Spleen (tissue), 11 donors: ENCODE data around the gene PDE4D. TPM values are rescaled to one million over a fixed set of nuclear protein-coding genes. Genes with fewer than 3 reads are reported as not detected.
"Not testable (repeated sequence)": the region's sequence is repeated elsewhere in the genome, so short reads cannot be mapped to it uniquely, and the experiment has no call there.

ENCODE experiments used
- DNase-seq: peaks from one replicate; pipeline ENCODE4 v3.0.0-alpha.2; 2020
- H3K27ac ChIP-seq, 8 donors: fragments of 200-600 bp; sonication (generic) in 7 of 8; 1 replicate in 4 of 8; 2 replicates in 4 of 8; pipeline versions ENCODE4 v1.5.0 to v1.8.0; 2016 to 2021; ENCODE audit warnings: inconsistent platforms in 4 of 8, mild to moderate bottlenecking in 4 of 8, moderate library complexity in 1 of 8
- H3K27me3 ChIP-seq, 7 donors: fragments of 200-600 bp; sonication (generic) in 6 of 7; replicated peaks in 1 of 7; 1 replicate in 4 of 7; 2 replicates in 3 of 7; pipeline versions ENCODE4 v1.5.0 to v1.8.0; 2016 to 2021; ENCODE audit warnings: inconsistent platforms in 3 of 7, mild to moderate bottlenecking in 1 of 7
- H3K36me3 ChIP-seq, 6 donors: fragments of 200-600 bp; sonication (generic) in 5 of 6; 1 replicate in 4 of 6; 2 replicates in 2 of 6; pipeline versions ENCODE4 v1.5.0 to v1.8.0; 2016 to 2021; ENCODE audit warnings: inconsistent platforms in 2 of 6
- H3K4me1 ChIP-seq, 6 donors: fragments of 200-600 bp; sonication (generic) in 5 of 6; 1 replicate in 3 of 6; 2 replicates in 3 of 6; pipeline versions ENCODE4 v1.5.0 to v1.8.0; 2016 to 2021; ENCODE audit warnings: inconsistent platforms in 3 of 6
- H3K4me3 ChIP-seq, 8 donors: fragments of 200-600 bp; sonication (generic) in 7 of 8; 1 replicate in 4 of 8; 2 replicates in 4 of 8; pipeline versions ENCODE4 v1.5.0 to v1.8.0; 2016 to 2021; ENCODE audit warnings: inconsistent platforms in 4 of 8, mild to moderate bottlenecking in 4 of 8, moderate library complexity in 2 of 8
- H3K9me3 ChIP-seq, 8 donors: fragments of 200-600 bp; sonication (generic) in 7 of 8; 1 replicate in 4 of 8; 2 replicates in 4 of 8; pipeline versions ENCODE4 v1.5.0 to v1.8.0; 2016 to 2021; ENCODE audit warnings: inconsistent platforms in 4 of 8
- POLR2A ChIP-seq, 3 donors: fragments of 450-650 bp; IDR thresholded peaks; one replicate each; pipeline ENCODE4 v1.5.1; 2017; ENCODE audit warnings: antibody characterized with exemption in 3 of 3, mild to moderate bottlenecking in 1 of 3
- POLR2AphosphoS5 ChIP-seq, 3 donors: sonication (generic); formaldehyde crosslinking; IDR thresholded peaks; one replicate each; pipeline ENCODE4 v1.5.1; 2017; ENCODE audit warnings: antibody characterized with exemption in 3 of 3
- WGBS, 5 donors: extraction: QIAGEN DNeasy Blood & Tissue Kit in 3 of 5; methylation state at CpG; one replicate each; pipeline versions ENCODE4 v1.1.5 to v1.1.7; 2013 to 2018; 5-methylcytosine and 5-hydroxymethylcytosine counted together
- intact Hi-C: fragments of 100-400 bp; cut with DNase I; formaldehyde crosslinking; loops from one replicate; pipeline ENCODE4 v1.15.0; 2023; ENCODE audit warnings: low total_unique reads
- polyA plus RNA-seq, 3 donors: library from polyadenylated mRNA; stranded (reverse); fragments of 200-250 nt; gene quantifications; one replicate each; pipeline ENCODE4 v1.2.1, GENCODE V29; 2013
- total RNA-seq, 7 donors: library from RNA; depleted of rRNA in 3 of 7; stranded (reverse); fragments of >200 nt in 3 of 7; fragmentation: NEBNext Ultra II Directional in 4 of 7; extraction: Animal tissue kit (Norgen Biotek cat#: 25700) in 4 of 7; gene quantifications; one replicate each; pipeline versions ENCODE4 v1.1.0 to v1.2.1, GENCODE V29; 2016 to 2021
- TF ChIP-seq, protein P1 (sequence below), 11 experiments: fragments of 200-600 bp in 7 of 11; fragments of 450-650 bp in 4 of 11; sonication (generic) in 4 of 11; IDR thresholded peaks in 8 of 11; conservative IDR thresholded peaks in 3 of 11; 1 replicate in 7 of 11; 2 replicates in 4 of 11; pipeline versions ENCODE4 v1.4.0 to v1.8.0; 2016 to 2021; ENCODE audit warnings: antibody characterized with exemption in 11 of 11, inconsistent platforms in 4 of 11, mild to moderate bottlenecking in 1 of 11
- donor health status: healthy with polysubstance abuse.
- donor health status: DM: no; HTN: no; CAD: no; lungs with moderate emphysema.
- donor health status: DM: no; HTN: no; CAD: no.
- donor health status: Bipolar disorder and iron deficiency.
- donor health status: healthy.
- donor health status: DM: no; HTN: no; CAD: no.
- donor health status: DM: yes; HTN: yes; CAD: no.

Gene PDE4D
- total and polyA plus RNA-seq, 10 donors: 0.88 to 51.8 (median 18.2) TPM

DNA sequence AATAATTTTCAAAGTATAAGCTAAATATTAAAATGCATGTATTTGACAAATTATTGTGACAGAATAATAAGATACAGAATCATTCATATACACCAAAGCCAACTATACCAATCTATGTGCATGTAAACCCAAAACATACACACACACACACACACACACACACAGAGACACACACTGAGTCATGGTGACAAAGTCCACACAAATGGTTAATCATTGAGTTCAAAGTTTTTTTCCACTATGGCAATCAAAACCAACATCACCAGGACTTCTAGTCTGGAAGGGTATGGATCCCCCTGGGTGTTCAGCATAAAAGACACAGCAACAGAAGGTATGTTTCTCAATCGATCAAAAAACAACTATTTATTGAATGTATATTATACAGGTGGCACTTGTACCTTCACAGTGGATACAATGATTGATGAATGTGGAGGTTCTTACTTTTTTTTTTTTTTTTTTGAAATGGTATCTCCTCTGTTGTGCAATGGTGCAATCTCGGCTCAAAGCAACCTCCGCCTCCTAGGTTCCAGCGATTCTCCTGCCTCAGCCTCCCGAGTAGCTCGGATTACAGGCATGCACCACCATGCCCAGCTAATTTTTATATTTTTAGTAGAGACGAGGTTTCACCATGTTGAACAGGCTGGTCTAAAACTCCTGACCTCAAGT lies 137.0 kb downstream of the PDE4D start:
- Histone ChIP-seq H3K27ac (no peak overlapping the region), H3K27me3 (no peaks in the 10 kb centered on the region), H3K4me1 (peaks cover 0 to 11% (median 0%) of the 10 kb centered on the region in 6 donors), H3K4me3 (no peak overlapping the region), H3K36me3 (no peaks in the 10 kb centered on the region), H3K9me3 (no peaks in the 10 kb centered on the region)
- no peak for DNase-seq
- intact Hi-C loops: no loop called here
- 91 to 98% (median 97%) methylated on average over 7 of the region's 7 CpGs for WGBS, 5 donors
- TF ChIP-seq POLR2A (IDR thresholded peaks at IDR 0.05): no peak
- TF ChIP-seq, protein P1, sequence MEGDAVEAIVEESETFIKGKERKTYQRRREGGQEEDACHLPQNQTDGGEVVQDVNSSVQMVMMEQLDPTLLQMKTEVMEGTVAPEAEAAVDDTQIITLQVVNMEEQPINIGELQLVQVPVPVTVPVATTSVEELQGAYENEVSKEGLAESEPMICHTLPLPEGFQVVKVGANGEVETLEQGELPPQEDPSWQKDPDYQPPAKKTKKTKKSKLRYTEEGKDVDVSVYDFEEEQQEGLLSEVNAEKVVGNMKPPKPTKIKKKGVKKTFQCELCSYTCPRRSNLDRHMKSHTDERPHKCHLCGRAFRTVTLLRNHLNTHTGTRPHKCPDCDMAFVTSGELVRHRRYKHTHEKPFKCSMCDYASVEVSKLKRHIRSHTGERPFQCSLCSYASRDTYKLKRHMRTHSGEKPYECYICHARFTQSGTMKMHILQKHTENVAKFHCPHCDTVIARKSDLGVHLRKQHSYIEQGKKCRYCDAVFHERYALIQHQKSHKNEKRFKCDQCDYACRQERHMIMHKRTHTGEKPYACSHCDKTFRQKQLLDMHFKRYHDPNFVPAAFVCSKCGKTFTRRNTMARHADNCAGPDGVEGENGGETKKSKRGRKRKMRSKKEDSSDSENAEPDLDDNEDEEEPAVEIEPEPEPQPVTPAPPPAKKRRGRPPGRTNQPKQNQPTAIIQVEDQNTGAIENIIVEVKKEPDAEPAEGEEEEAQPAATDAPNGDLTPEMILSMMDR (IDR thresholded peaks at IDR 0.05 in 8 of 11, conservative IDR thresholded peaks at IDR 0.05 in 3 of 11): no peak
- no peak for TF ChIP-seq POLR2AphosphoS5 (IDR thresholded peaks at IDR 0.05)

DNA sequence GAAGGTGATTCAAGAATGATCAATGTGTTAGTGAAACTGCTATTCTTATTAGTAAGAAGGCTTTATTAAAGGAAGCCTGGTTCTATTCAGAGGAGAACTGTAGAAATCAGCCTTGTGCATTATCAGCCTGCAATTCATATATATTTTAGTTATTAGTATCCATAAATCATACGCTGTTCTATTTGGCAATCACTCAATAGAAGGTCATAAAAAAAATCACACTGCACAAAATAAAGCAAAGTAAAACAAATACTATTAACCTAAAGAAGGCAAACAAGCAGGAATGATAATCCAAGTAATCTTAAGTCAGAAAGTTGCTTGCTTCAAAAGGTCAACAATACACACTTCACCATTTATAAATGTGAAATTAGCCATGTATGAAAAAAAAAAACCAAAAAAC lies 138.1 kb downstream of the PDE4D start:
- no peaks in the 10 kb centered on the region for H3K27me3 ChIP-seq
- peaks cover 0 to 8% (median 0%) of the 10 kb centered on the region in 6 donors for H3K4me1 ChIP-seq
- H3K4me3 ChIP-seq: no peak overlapping the region
- intact Hi-C loops: no loop called here
- no peaks in the 10 kb centered on the region for H3K36me3 ChIP-seq
- DNase-seq: no peak
- TF ChIP-seq, protein P1 (IDR thresholded peaks at IDR 0.05 in 8 of 11, conservative IDR thresholded peaks at IDR 0.05 in 3 of 11): no peak
- no peak for TF ChIP-seq POLR2AphosphoS5 (IDR thresholded peaks at IDR 0.05)
- no peak for TF ChIP-seq POLR2A (IDR thresholded peaks at IDR 0.05)
- H3K9me3 ChIP-seq: no peaks in the 10 kb centered on the region
- H3K27ac ChIP-seq: no peak overlapping the region
- 87 to 92% (median 91%) methylated on average over 1 of the region's 1 CpG for WGBS, 5 donors

DNA sequence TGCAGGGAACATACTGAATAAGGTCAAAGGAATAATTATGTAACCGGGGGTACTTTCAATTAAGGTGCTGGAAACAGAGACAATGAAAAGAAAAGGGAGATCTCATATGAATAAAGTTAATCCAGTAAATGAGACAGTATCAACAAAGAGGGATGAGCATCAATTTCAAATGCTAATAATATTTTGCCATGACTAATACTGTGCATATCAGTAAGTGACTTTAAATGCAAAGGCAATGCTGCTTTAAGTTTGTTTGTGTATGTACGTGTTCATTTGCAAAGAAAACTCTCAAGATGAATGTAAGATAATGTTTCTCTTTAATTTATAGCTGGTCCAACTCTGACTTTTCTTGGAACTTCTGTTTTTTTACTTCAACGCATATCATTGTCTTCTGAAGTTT lies 139.9 kb downstream of the PDE4D start:
- TF ChIP-seq POLR2A (IDR thresholded peaks at IDR 0.05) (no peak), POLR2AphosphoS5 (IDR thresholded peaks at IDR 0.05) (no peak)
- TF ChIP-seq, protein P1 (IDR thresholded peaks at IDR 0.05 in 8 of 11, conservative IDR thresholded peaks at IDR 0.05 in 3 of 11): no peak
- Histone ChIP-seq H3K27me3 (no peaks in the 10 kb centered on the region), H3K4me3 (no peak overlapping the region), H3K9me3 (no peaks in the 10 kb centered on the region), H3K4me1 (peaks cover 0 to 4% (median 0%) of the 10 kb centered on the region in 6 donors), H3K27ac (no peak overlapping the region), H3K36me3 (no peaks in the 10 kb centered on the region)
- 69 to 82% (median 79%) methylated on average over 3 of the region's 3 CpGs for WGBS, 5 donors
- intact Hi-C loops: no loop called here
- DNase-seq: no peak

DNA sequence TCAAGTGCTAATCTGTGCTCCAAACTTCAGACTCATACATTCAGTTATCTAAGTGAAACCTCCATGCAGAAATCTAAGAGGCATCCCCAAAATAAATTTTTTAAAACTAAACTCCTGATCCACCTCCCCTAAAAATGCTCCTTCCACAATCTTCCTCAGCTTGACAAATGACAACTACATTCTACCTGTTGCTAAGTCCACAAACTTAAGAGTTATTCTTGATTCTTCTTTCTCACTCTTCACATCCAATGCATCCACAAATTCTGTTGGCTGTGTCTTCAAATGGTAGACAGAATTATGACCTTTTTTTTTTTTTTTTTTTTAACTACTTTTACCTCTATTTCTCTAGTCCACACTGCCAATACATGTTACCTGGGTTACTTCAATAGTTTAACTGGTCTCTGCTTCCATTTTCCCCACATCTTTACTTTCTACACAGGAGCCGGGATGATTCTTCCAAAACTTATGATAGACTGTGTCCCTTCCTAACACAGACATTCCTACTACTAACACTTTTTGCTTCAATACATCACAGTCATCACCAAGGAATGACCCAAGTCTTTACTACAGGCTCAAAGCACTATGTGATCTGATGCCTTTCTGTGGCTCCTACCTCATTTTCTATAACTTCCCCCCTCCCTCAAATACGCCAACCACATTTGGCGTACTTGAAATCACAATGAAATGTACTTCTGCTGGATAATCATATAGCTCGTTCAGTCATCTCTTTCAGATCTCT lies 143.6 kb downstream of the PDE4D start:
- Histone ChIP-seq H3K36me3 (no peaks in the 10 kb centered on the region), H3K27ac (no peak overlapping the region), H3K9me3 (no peaks in the 10 kb centered on the region), H3K4me1 (peaks cover 0 to 4% (median 0%) of the 10 kb centered on the region in 6 donors), H3K27me3 (no peaks in the 10 kb centered on the region), H3K4me3 (no peak overlapping the region)
- no peak for DNase-seq
- TF ChIP-seq POLR2AphosphoS5 (IDR thresholded peaks at IDR 0.05) (no peak), POLR2A (IDR thresholded peaks at IDR 0.05) (no peak)
- TF ChIP-seq, protein P1 (IDR thresholded peaks at IDR 0.05 in 8 of 11, conservative IDR thresholded peaks at IDR 0.05 in 3 of 11): no peak
- 93 to 97% (median 95%) methylated on average over 4 of the region's 4 CpGs for WGBS, 5 donors
- intact Hi-C loops: no loop called here

DNA sequence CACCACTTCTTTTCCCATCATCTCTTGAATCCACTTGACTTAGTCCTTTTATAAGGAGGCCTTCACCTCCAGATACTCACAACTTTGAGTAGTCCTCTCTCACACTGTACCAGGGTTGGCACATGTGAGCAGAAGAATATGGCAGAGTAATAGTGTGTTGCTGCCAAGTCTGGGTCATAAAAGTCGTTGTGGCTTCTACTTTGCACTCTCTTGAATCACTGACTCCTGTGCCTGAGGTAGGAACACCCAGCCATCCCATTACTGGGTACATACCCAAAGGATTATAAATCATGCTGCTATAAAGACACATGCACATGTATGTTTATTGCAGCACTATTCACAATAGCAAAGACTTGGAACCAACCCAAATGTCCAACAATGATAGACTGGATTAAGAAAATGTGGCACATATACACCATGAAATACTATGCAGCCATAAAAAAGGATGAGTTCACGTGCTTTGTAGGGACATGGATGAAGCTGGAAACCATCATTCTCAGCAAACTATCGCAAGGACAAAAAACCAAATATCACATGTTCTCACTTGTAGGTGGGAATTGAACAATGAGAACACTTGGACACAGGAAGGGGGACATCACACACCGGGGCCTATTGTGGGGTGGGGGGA lies 145.4 kb downstream of the PDE4D start:
- H3K27me3 ChIP-seq, intact Hi-C loops, DNase-seq, H3K36me3 ChIP-seq, H3K9me3 ChIP-seq, H3K4me1 ChIP-seq, H3K27ac ChIP-seq, H3K4me3 ChIP-seq: not testable (repeated sequence)
- 83 to 93% (median 90%) methylated on average over 4 of the region's 4 CpGs for WGBS, 5 donors
